BLaER1 (cell line): ENCODE data around the gene RBFOX2.
"Not testable (repeated sequence)": the region's sequence is repeated elsewhere in the genome, so short reads cannot be mapped to it uniquely, and the experiment has no call there.

Experiments
- H3K27ac ChIP-seq: shearing (Covaris generic); formaldehyde crosslinking; 2 replicates; pipeline ENCODE4 v1.8.1; 2022
- H3K27me3 ChIP-seq: shearing (Covaris generic); formaldehyde crosslinking; 2 replicates; pipeline ENCODE4 v1.8.1; 2022
- H3K36me3 ChIP-seq: shearing (Covaris generic); formaldehyde crosslinking; 2 replicates; pipeline ENCODE4 v1.8.1; 2022
- H3K4me1 ChIP-seq: shearing (Covaris generic); formaldehyde crosslinking; 2 replicates; pipeline ENCODE4 v1.8.1; 2022
- H3K4me2 ChIP-seq: shearing (Covaris generic); formaldehyde crosslinking; 2 replicates; pipeline ENCODE4 v1.8.1; 2022
- H3K4me3 ChIP-seq: shearing (Covaris generic); formaldehyde crosslinking; 2 replicates; pipeline ENCODE4 v1.8.1; 2022
- H3K9ac ChIP-seq: shearing (Covaris generic); formaldehyde crosslinking; 2 replicates; pipeline ENCODE4 v1.8.1; 2022
- H3K9me3 ChIP-seq: shearing (Covaris generic); formaldehyde crosslinking; 2 replicates; pipeline ENCODE4 v1.8.1; 2022
- H4K20me1 ChIP-seq: shearing (Covaris generic); formaldehyde crosslinking; 2 replicates; pipeline ENCODE4 v1.8.1; 2022
- Cebpa-rat ChIP-seq: shearing (Covaris generic); IDR thresholded peaks from 2 replicates; pipeline ENCODE4 v1.8.1; 2022

RBFOX2 gene

GRCh38 chr22:36028646-36029405, at the start of gene RBFOX2:
TSS of gene RBFOX2 (minus strand) at chr22:36028824. CDS start at chr22:36028425, 399 bp downstream.
- H3K27ac ChIP-seq: peak within 1 kb of the TSS; percentile 30; the same call in 1 of the 2 replicates
- TF ChIP-seq Cebpa-rat: no peak
- peak within 1 kb of the TSS; percentile 94 for H3K4me2 ChIP-seq
- peaks cover 24% of the 10 kb centered on the region for H3K27me3 ChIP-seq
- H3K36me3 ChIP-seq: no peaks in the 10 kb centered on the region
- peaks cover 33% of the 10 kb centered on the region for H3K4me1 ChIP-seq
- H3K9me3 ChIP-seq: no peaks in the 10 kb centered on the region
- H3K9ac ChIP-seq: peak within 1 kb of the TSS; percentile 72
- peak within 1 kb of the TSS; percentile 76 for H3K4me3 ChIP-seq
- 0 out of 2 replicates have a peak, but pooled peaks cover 5% of the 10 kb centered on the region for H4K20me1 ChIP-seq

- Histone ChIP-seq H4K20me1 (no peaks in the 10 kb centered on the region), H3K9me3 (peaks cover 8% of the 10 kb centered on the region; the same call in 1 of the 2 replicates), H3K4me3 (no peak overlapping the region), H3K27ac (no peak overlapping the region), H3K27me3 (no peaks in the 10 kb centered on the region), H3K4me2 (no peak overlapping the region), H3K36me3 (no peaks in the 10 kb centered on the region), H3K9ac (no peak overlapping the region), H3K4me1 (no peaks in the 10 kb centered on the region)
- no peak for TF ChIP-seq Cebpa-rat
Observed at GRCh38 chr22:36077271-36077670, 48.6 kb upstream of the RBFOX2 start.

- H3K27me3 ChIP-seq: no peaks in the 10 kb centered on the region
- no peak for TF ChIP-seq Cebpa-rat
- no peaks in the 10 kb centered on the region for H3K36me3 ChIP-seq
- H3K4me1 ChIP-seq: no peaks in the 10 kb centered on the region
- no peak overlapping the region for H3K4me2 ChIP-seq
- H3K9me3 ChIP-seq: peaks cover 8% of the 10 kb centered on the region; the same call in 1 of the 2 replicates
- H4K20me1 ChIP-seq: no peaks in the 10 kb centered on the region
- H3K9ac ChIP-seq: no peak overlapping the region
- no peak overlapping the region for H3K4me3 ChIP-seq
- no peak overlapping the region for H3K27ac ChIP-seq
Observed at GRCh38 chr22:36075724-36076123, 47.1 kb upstream of the RBFOX2 start.

GRCh38 chr22:36075230-36075629, 46.6 kb upstream of the RBFOX2 start:
- Histone ChIP-seq H4K20me1 (no peaks in the 10 kb centered on the region), H3K27me3 (no peaks in the 10 kb centered on the region), H3K9ac (no peak overlapping the region), H3K27ac (no peak overlapping the region), H3K4me1 (no peaks in the 10 kb centered on the region), H3K4me3 (no peak overlapping the region), H3K9me3 (peaks cover 8% of the 10 kb centered on the region; the same call in 1 of the 2 replicates), H3K4me2 (no peak overlapping the region), H3K36me3 (no peaks in the 10 kb centered on the region)
- no peak for TF ChIP-seq Cebpa-rat

- no peak overlapping the region for H3K27ac ChIP-seq
- no peak overlapping the region for H3K9ac ChIP-seq
- no peaks in the 10 kb centered on the region for H3K4me1 ChIP-seq
- H4K20me1 ChIP-seq: no peaks in the 10 kb centered on the region
- no peaks in the 10 kb centered on the region for H3K27me3 ChIP-seq
- H3K9me3 ChIP-seq: peaks cover 8% of the 10 kb centered on the region; the same call in 1 of the 2 replicates
- no peak for TF ChIP-seq Cebpa-rat
- no peak overlapping the region for H3K4me3 ChIP-seq
- H3K36me3 ChIP-seq: no peaks in the 10 kb centered on the region
- no peak overlapping the region for H3K4me2 ChIP-seq
Observed at GRCh38 chr22:36073476-36073875, 44.9 kb upstream of the RBFOX2 start.

GRCh38 chr22:36070645-36071044, 42.0 kb upstream of the RBFOX2 start:
- not testable (repeated sequence) for H3K9ac ChIP-seq, H4K20me1 ChIP-seq, H3K27me3 ChIP-seq, H3K27ac ChIP-seq, H3K4me3 ChIP-seq, H3K36me3 ChIP-seq, H3K4me2 ChIP-seq, H3K4me1 ChIP-seq, H3K9me3 ChIP-seq

- H3K9ac ChIP-seq: no peak overlapping the region
- TF ChIP-seq Cebpa-rat: no peak
Observed at GRCh38 chr22:36069368-36069767, 40.7 kb upstream of the RBFOX2 start.

GRCh38 chr22:36068776-36069344, 40.2 kb upstream of the RBFOX2 start:
- Histone ChIP-seq H3K9ac (no peak overlapping the region), H3K27me3 (no peaks in the 10 kb centered on the region), H3K36me3 (no peaks in the 10 kb centered on the region), H3K4me2 (no peak overlapping the region), H4K20me1 (no peaks in the 10 kb centered on the region), H3K27ac (no peak overlapping the region), H3K4me1 (0 out of 2 replicates have a peak, but pooled peaks cover 7% of the 10 kb centered on the region), H3K9me3 (no peaks in the 10 kb centered on the region), H3K4me3 (no peak overlapping the region)
- TF ChIP-seq Cebpa-rat: no peak

More at GRCh38 chr22:36069368-36069767, 40.7 kb upstream of the RBFOX2 start:
- Histone ChIP-seq H3K36me3 (no peaks in the 10 kb centered on the region), H3K9me3 (no peaks in the 10 kb centered on the region), H3K4me3 (no peak overlapping the region), H3K27me3 (no peaks in the 10 kb centered on the region), H3K27ac (no peak overlapping the region), H3K4me2 (no peak overlapping the region), H4K20me1 (no peaks in the 10 kb centered on the region), H3K4me1 (0 out of 2 replicates have a peak, but pooled peaks cover 7% of the 10 kb centered on the region)

GRCh38 chr22:36067235-36067558, 38.6 kb upstream of the RBFOX2 start:
- 0 out of 2 replicates have a peak, but pooled peaks cover 7% of the 10 kb centered on the region for H3K4me1 ChIP-seq
- no peaks in the 10 kb centered on the region for H3K9me3 ChIP-seq
- H3K4me2 ChIP-seq: no peak overlapping the region
- no peak overlapping the region for H3K27ac ChIP-seq
- H3K4me3 ChIP-seq: no peak overlapping the region
- no peaks in the 10 kb centered on the region for H3K27me3 ChIP-seq
- no peaks in the 10 kb centered on the region for H4K20me1 ChIP-seq
- no peak overlapping the region for H3K9ac ChIP-seq
- H3K36me3 ChIP-seq: no peaks in the 10 kb centered on the region
- TF ChIP-seq Cebpa-rat: no peak

GRCh38 chr22:36065775-36066544, 37.3 kb upstream of the RBFOX2 start:
- TF ChIP-seq Cebpa-rat: no peak
- H3K9me3 ChIP-seq: no peaks in the 10 kb centered on the region

More at GRCh38 chr22:36065775-36066544, 37.3 kb upstream of the RBFOX2 start:
- Histone ChIP-seq H3K27me3 (no peaks in the 10 kb centered on the region), H3K27ac (peak overlapping the region; percentile 62), H3K9ac (peak overlapping the region; percentile 72), H3K4me2 (peak overlapping the region; percentile 88), H3K4me3 (peak overlapping the region; percentile 66), H4K20me1 (no peaks in the 10 kb centered on the region), H3K36me3 (no peaks in the 10 kb centered on the region), H3K4me1 (0 out of 2 replicates have a peak, but pooled peaks cover 7% of the 10 kb centered on the region)
